HepG2 (cell line): ENCODE measurements around the gene AKAP7. TPM values are rescaled to one million over a fixed set of nuclear protein-coding genes. Genes with fewer than 3 reads are reported as not detected.

Experiments used
- ATAC-seq: fragments of 200-7000 bp; cut with Tn5 transposase; 3 replicates; pipeline ENCODE4 v1.9.1; 2020; ENCODE audit warnings: mild to moderate bottlenecking, moderate library complexity
- BruUV-seq: library from RNA; stranded (reverse); fragments of 400-500 nt; replicated peaks from 2 replicates; lab custom pipeline; 2021; lab: Mats Ljungman, UMichigan
- CTCF ChIA-PET: fragments of 300-600 bp; formaldehyde crosslinking; extraction: SDS; loops from one replicate; lab custom pipeline; 2021; ENCODE audit warnings: low total read pairs, inconsistent platforms, low intra/inter-chr PET ratio; lab: Yijun Ruan, JAX
- POLR2A ChIA-PET: fragments of 350-600 bp; sonication (Branson Sonifier 250); formaldehyde crosslinking; loops from one replicate; lab custom pipeline; 2020; ENCODE audit warnings: antibody characterized with exemption, inconsistent platforms; lab: Yijun Ruan, JAX
- DNase-seq: peaks from one replicate; pipeline ENCODE4 v3.0.0-alpha.2; 2015; ENCODE audit warnings: low spot score
- FAIRE-seq: peaks from 3 replicates; lab custom pipeline; 2011; peaks lifted over from hg19 to GRCh38; lab: Jason Lieb, UNC
- H2AFZ ChIP-seq: one replicate; pipeline ENCODE4 v1.6.1; 2011; ENCODE audit warnings: low read length, inconsistent platforms
- H3K27ac ChIP-seq: fragments of 300-600 bp; 3 replicates; pipeline ENCODE4 v1.8.0; 2011; ENCODE audit warnings: mixed run types, mild to moderate bottlenecking, mixed read lengths, low read length, inconsistent platforms; ENCODE audit not compliant: insufficient read depth; ENCODE audit errors: extremely low read length
- H3K27me3 ChIP-seq, 2 experiments: fragments of 200-600 bp in 1 of 2; 2 replicates in 1 of 2; 3 replicates in 1 of 2; pipeline versions ENCODE4 v1.6.0 to v1.8.0; 2011; ENCODE audit warnings: low read length in 2 of 2, mild to moderate bottlenecking in 2 of 2, moderate library complexity in 2 of 2, inconsistent platforms in 1 of 2; ENCODE audit not compliant: insufficient read depth in 2 of 2, control insufficient read depth in 1 of 2
- H3K36me3 ChIP-seq, 2 experiments: fragments of 200-600 bp in 1 of 2; replicated peaks in 1 of 2; 2 replicates in 1 of 2; 3 replicates in 1 of 2; pipeline versions ENCODE4 v1.5.1 to v1.8.0; 2011; ENCODE audit warnings: low read length in 2 of 2, inconsistent platforms in 1 of 2; ENCODE audit not compliant: insufficient read depth in 2 of 2, control insufficient read depth in 1 of 2
- H3K4me1 ChIP-seq: 2 replicates; pipeline ENCODE4 v1.5.1; 2012; ENCODE audit warnings: low read length, inconsistent platforms; ENCODE audit not compliant: insufficient read depth
- H3K4me2 ChIP-seq: 2 replicates; pipeline ENCODE4 v1.6.0; 2011; ENCODE audit warnings: low read depth, low read length, inconsistent platforms
- H3K4me3 ChIP-seq, 3 experiments: fragments of 200-600 bp in 1 of 3; sonication (generic), shearing (Covaris generic) in 1 of 3; replicated peaks in 1 of 3; 2 replicates each; pipeline ENCODE4 v1.5.1; 2011 to 2016; ENCODE audit warnings: low read length in 3 of 3, inconsistent platforms in 2 of 3, low read depth in 2 of 3, mild to moderate bottlenecking in 2 of 3, control low read depth in 1 of 3, mixed read lengths in 1 of 3; ENCODE audit not compliant: insufficient read depth in 1 of 3
- H3K79me2 ChIP-seq: one replicate; pipeline ENCODE4 v1.6.1; 2011; ENCODE audit warnings: low read length, inconsistent platforms; ENCODE audit not compliant: insufficient read depth
- H3K9ac ChIP-seq: 2 replicates; pipeline ENCODE4 v1.6.0; 2011; ENCODE audit warnings: mild to moderate bottlenecking, low read depth, low read length, inconsistent platforms; ENCODE audit not compliant: insufficient read depth
- H3K9me3 ChIP-seq: 2 replicates; pipeline ENCODE4 v1.5.1; 2012; ENCODE audit warnings: mild to moderate bottlenecking, low read length
- H4K20me1 ChIP-seq: 2 replicates; pipeline ENCODE4 v1.6.0; 2011; ENCODE audit warnings: inconsistent platforms, mild to moderate bottlenecking, low read length, moderate library complexity; ENCODE audit not compliant: insufficient read depth
- CAMTA2 ChIP-seq: sonication (generic); formaldehyde crosslinking; IDR thresholded peaks from 2 replicates; pipeline ENCODE4 v1.4.0; 2020; ENCODE audit warnings: mild to moderate bottlenecking, missing genetic modification reagents, borderline replicate concordance
- GPN1 ChIP-seq: sonication (generic); formaldehyde crosslinking; IDR thresholded peaks from 2 replicates; pipeline ENCODE4 v1.5.1; 2020; ENCODE audit warnings: missing genetic modification reagents, borderline replicate concordance
- KDM6A ChIP-seq: IDR thresholded peaks from 2 replicates; pipeline ENCODE4 v1.6.1; 2016; ENCODE audit warnings: low read depth
- MTF1 ChIP-seq: sonication (generic); formaldehyde crosslinking; IDR thresholded peaks from 2 replicates; pipeline ENCODE4 v1.5.0; 2020; ENCODE audit warnings: missing genetic modification reagents
- SMAD9 ChIP-seq: sonication (generic); formaldehyde crosslinking; IDR thresholded peaks from 2 replicates; pipeline ENCODE4 v1.5.1; 2020; ENCODE audit warnings: mild to moderate bottlenecking, missing genetic modification reagents
- ZFP1 ChIP-seq: IDR thresholded peaks from 2 replicates; pipeline ENCODE4 v1.6.1; 2016
- ZNF446 ChIP-seq: sonication (generic); formaldehyde crosslinking; IDR thresholded peaks from 2 replicates; pipeline ENCODE4 v1.5.0; 2020; ENCODE audit warnings: mild to moderate bottlenecking, missing genetic modification reagents
- ZNF569 ChIP-seq: sonication (generic); formaldehyde crosslinking; IDR thresholded peaks from 2 replicates; pipeline ENCODE4 v1.5.0; 2020; ENCODE audit warnings: mild to moderate bottlenecking, missing genetic modification reagents, moderate library complexity, borderline replicate concordance
- ZNF615 ChIP-seq: sonication (generic); formaldehyde crosslinking; IDR thresholded peaks from 2 replicates; pipeline ENCODE4 v1.5.0; 2020; ENCODE audit warnings: mild to moderate bottlenecking, missing genetic modification reagents, borderline replicate concordance
- ZNF724P ChIP-seq: sonication (generic); formaldehyde crosslinking; IDR thresholded peaks from 2 replicates; pipeline ENCODE4 v1.8.0; 2022; ENCODE audit warnings: missing genetic modification reagents, borderline replicate concordance
- ZNF768 ChIP-seq: sonication (generic); formaldehyde crosslinking; IDR thresholded peaks from 2 replicates; pipeline ENCODE4 v1.4.0; 2020; ENCODE audit warnings: missing genetic modification reagents
- ZSCAN12 ChIP-seq: sonication (generic); formaldehyde crosslinking; IDR thresholded peaks from 2 replicates; pipeline ENCODE4 v1.9.0; 2021; ENCODE audit warnings: mild to moderate bottlenecking, missing genetic modification reagents
- ZSCAN21 ChIP-seq: sonication (generic); formaldehyde crosslinking; IDR thresholded peaks from 2 replicates; pipeline ENCODE4 v1.8.0; 2022; ENCODE audit warnings: mild to moderate bottlenecking, missing genetic modification reagents, moderate library complexity, borderline replicate concordance
- WGBS: methylation state at CpG from one replicate; pipeline ENCODE4 v1.1.6; 2017; ENCODE audit warnings: low lambda C conversion rate; 5-methylcytosine and 5-hydroxymethylcytosine counted together
- in situ Hi-C: cut with HindIII; loops from 2 replicates; pipeline ENCODE4 v1.10.0; 2017; ENCODE audit warnings: low pct_unique_long_range_greater_than_20kb; ENCODE audit not compliant: extremely low pct_ligation_motif_present
- intact Hi-C: fragments of 100-400 bp; cut with micrococcal nuclease; formaldehyde crosslinking; loops from one replicate; pipeline ENCODE4 v1.10.0; 2022; ENCODE audit not compliant: unreplicated experiment
- polyA plus RNA-seq, 8 experiments: library from polyadenylated mRNA; depleted of rRNA in 3 of 8; stranded (reverse) in 7 of 8; unstranded in 1 of 8; fragments of >200 nt; fragmentation: Illumina TruSeq in 4 of 8; extraction: Trizol in 4 of 8; gene quantifications; 2 replicates each; pipeline versions ENCODE4 v1.2.1 to v1.2.3, GENCODE V29; 2011 to 2016; ENCODE audit warnings: low read depth in 4 of 8, missing spikeins in 1 of 8, mixed read lengths in 1 of 8; ENCODE audit not compliant: insufficient read depth in 1 of 8
- total RNA-seq, 5 experiments: library from RNA; depleted of rRNA; stranded (reverse); fragments of >200 nt; fragmentation: Illumina TruSeq; extraction: Trizol; gene quantifications; 2 replicates each; pipeline ENCODE4 v1.2.3, GENCODE V29; 2016; ENCODE audit warnings: low read depth in 1 of 5
- TF ChIP-seq, protein P1 (sequence below): sonication (generic); formaldehyde crosslinking; IDR thresholded peaks from 2 replicates; pipeline ENCODE4 v1.4.0; 2020; ENCODE audit warnings: mild to moderate bottlenecking, low read depth, missing genetic modification reagents
- TF ChIP-seq, protein P2 (sequence below): sonication (generic); formaldehyde crosslinking; IDR thresholded peaks from 2 replicates; pipeline ENCODE4 v1.4.0; 2020; ENCODE audit warnings: missing genetic modification reagents
- TF ChIP-seq, protein P3 (sequence below): sonication (generic); formaldehyde crosslinking; IDR thresholded peaks from 2 replicates; pipeline ENCODE4 v1.4.0; 2020; ENCODE audit warnings: mild to moderate bottlenecking, low read depth, missing genetic modification reagents
- TF ChIP-seq, protein P4 (sequence below): sonication (generic); formaldehyde crosslinking; IDR thresholded peaks from 2 replicates; pipeline ENCODE4 v1.8.0; 2022; ENCODE audit warnings: missing genetic modification reagents, low read depth, mild to moderate bottlenecking, borderline replicate concordance
- TF ChIP-seq, protein P5 (sequence below): sonication (generic); formaldehyde crosslinking; IDR thresholded peaks from 2 replicates; pipeline ENCODE4 v1.8.0; 2022; ENCODE audit warnings: mild to moderate bottlenecking, missing genetic modification reagents, moderate library complexity
- TF ChIP-seq, protein P6 (sequence below): sonication (generic); formaldehyde crosslinking; IDR thresholded peaks from 2 replicates; pipeline ENCODE4 v1.5.1; 2020; ENCODE audit warnings: missing genetic modification reagents, mild to moderate bottlenecking, borderline replicate concordance

The AKAP7 gene
- total and polyA plus RNA-seq, 2 of the 13 experiments (the other 11 are each of a cell fraction or from before 2014, with no cell fraction given): 3.6 to 11.7 TPM

DNA sequence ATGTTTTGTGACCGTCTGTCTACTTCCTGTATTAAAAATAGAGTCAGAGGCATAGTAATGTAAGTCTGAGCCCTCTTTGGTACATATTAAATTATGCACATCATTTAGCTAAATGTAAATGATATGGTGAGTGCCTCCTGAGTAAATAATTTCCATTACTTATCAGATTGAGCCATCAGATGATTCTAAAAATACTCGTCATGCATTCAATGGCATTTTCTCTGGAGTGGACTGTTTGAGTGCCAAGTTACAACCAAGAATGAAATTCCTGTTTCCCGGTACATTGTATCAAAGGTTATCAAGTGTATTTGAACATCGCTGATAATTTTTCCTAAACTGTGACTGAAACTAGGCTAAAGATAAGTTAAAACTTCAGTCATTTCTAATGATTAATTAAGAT lies 81.0 kb downstream of the AKAP7 start:
- TF ChIP-seq, protein P1, sequence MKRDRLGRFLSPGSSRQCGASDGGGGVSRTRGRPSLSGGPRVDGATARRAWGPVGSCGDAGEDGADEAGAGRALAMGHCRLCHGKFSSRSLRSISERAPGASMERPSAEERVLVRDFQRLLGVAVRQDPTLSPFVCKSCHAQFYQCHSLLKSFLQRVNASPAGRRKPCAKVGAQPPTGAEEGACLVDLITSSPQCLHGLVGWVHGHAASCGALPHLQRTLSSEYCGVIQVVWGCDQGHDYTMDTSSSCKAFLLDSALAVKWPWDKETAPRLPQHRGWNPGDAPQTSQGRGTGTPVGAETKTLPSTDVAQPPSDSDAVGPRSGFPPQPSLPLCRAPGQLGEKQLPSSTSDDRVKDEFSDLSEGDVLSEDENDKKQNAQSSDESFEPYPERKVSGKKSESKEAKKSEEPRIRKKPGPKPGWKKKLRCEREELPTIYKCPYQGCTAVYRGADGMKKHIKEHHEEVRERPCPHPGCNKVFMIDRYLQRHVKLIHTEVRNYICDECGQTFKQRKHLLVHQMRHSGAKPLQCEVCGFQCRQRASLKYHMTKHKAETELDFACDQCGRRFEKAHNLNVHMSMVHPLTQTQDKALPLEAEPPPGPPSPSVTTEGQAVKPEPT (CRISPR knock-in tag): no peak
- TF ChIP-seq GPN1 (CRISPR knock-in tag) (no peak), ZNF569 (CRISPR knock-in tag) (no peak), ZSCAN12 (CRISPR knock-in tag) (no peak), ZSCAN21 (CRISPR knock-in tag) (no peak), ZNF446 (CRISPR knock-in tag) (no peak), SMAD9 (CRISPR knock-in tag) (no peak), MTF1 (CRISPR knock-in tag) (no peak), CAMTA2 (no peak), ZFP1 (CRISPR knock-in tag) (no peak), ZNF768 (CRISPR knock-in tag) (no peak), KDM6A (no peak), ZNF724P (CRISPR knock-in tag) (no peak), ZNF615 (CRISPR knock-in tag) (no peak)
- TF ChIP-seq, protein P2, sequence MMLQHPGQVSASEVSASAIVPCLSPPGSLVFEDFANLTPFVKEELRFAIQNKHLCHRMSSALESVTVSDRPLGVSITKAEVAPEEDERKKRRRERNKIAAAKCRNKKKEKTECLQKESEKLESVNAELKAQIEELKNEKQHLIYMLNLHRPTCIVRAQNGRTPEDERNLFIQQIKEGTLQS (CRISPR knock-in tag): no peak
- TF ChIP-seq, protein P3, sequence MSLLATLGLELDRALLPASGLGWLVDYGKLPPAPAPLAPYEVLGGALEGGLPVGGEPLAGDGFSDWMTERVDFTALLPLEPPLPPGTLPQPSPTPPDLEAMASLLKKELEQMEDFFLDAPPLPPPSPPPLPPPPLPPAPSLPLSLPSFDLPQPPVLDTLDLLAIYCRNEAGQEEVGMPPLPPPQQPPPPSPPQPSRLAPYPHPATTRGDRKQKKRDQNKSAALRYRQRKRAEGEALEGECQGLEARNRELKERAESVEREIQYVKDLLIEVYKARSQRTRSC (CRISPR knock-in tag): no peak
- TF ChIP-seq, protein P4, sequence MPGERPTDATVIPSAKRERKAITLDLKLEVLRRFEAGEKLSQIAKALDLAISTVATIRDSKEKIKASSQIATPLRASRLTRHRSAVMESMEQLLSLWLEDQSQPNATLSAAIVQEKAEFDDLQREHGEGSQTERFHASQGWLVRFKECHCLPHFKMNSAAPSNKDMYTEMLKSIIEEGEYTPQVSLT (CRISPR knock-in tag): no peak
- TF ChIP-seq, protein P5, sequence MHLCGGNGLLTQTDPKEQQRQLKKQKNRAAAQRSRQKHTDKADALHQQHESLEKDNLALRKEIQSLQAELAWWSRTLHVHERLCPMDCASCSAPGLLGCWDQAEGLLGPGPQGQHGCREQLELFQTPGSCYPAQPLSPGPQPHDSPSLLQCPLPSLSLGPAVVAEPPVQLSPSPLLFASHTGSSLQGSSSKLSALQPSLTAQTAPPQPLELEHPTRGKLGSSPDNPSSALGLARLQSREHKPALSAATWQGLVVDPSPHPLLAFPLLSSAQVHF (CRISPR knock-in tag): no peak
- TF ChIP-seq, protein P6, sequence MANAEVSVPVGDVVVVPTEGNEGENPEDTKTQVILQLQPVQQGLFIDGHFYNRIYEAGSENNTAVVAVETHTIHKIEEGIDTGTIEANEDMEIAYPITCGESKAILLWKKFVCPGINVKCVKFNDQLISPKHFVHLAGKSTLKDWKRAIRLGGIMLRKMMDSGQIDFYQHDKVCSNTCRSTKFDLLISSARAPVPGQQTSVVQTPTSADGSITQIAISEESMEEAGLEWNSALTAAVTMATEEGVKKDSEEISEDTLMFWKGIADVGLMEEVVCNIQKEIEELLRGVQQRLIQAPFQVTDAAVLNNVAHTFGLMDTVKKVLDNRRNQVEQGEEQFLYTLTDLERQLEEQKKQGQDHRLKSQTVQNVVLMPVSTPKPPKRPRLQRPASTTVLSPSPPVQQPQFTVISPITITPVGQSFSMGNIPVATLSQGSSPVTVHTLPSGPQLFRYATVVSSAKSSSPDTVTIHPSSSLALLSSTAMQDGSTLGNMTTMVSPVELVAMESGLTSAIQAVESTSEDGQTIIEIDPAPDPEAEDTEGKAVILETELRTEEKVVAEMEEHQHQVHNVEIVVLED (CRISPR knock-in tag): no peak
- no peaks in the 10 kb centered on the region for H3K27me3 ChIP-seq
- H2AFZ ChIP-seq: no peak overlapping the region
- no peak overlapping the region for H3K4me3 ChIP-seq
- no peak overlapping the region for H3K4me2 ChIP-seq
- H3K79me2 ChIP-seq: no peaks in the 10 kb centered on the region
- no peaks in the 10 kb centered on the region for H3K9me3 ChIP-seq
- in situ Hi-C loops: no loop called here
- CTCF ChIA-PET: no interaction called here
- H3K9ac ChIP-seq: no peak overlapping the region
- FAIRE-seq (no peak), ATAC-seq (no peak), DNase-seq (no peak)
- no peak overlapping the region for H3K27ac ChIP-seq
- BruUV-seq: no TSS peak
- POLR2A ChIA-PET: no interaction called here
- 97% methylated on average over 4 of the region's 4 CpGs for WGBS
- no peaks in the 10 kb centered on the region for H3K36me3 ChIP-seq
- H4K20me1 ChIP-seq: no peaks in the 10 kb centered on the region
- H3K4me1 ChIP-seq: no peaks in the 10 kb centered on the region
- intact Hi-C loops: no loop called here
